Adrenal gland (tissue), 5 donors: ENCODE measurements around the gene SLC22A7.

ENCODE experiments used
- CTCF ChIP-seq, 6 experiments: fragments of 450-650 bp in 4 of 6; fragments of 200-600 bp in 2 of 6; sonication (generic) in 1 of 6; IDR thresholded peaks; 1 replicate in 5 of 6; 2 replicates in 1 of 6; pipeline versions ENCODE4 v1.5.1 to v1.8.0; 2016 to 2021; ENCODE audit warnings: antibody characterized with exemption in 6 of 6, mild to moderate bottlenecking in 2 of 6, moderate library complexity in 1 of 6
- POLR2A ChIP-seq, 2 donors: fragments of 450-650 bp; IDR thresholded peaks; one replicate each; pipeline ENCODE4 v1.6.1; 2017; ENCODE audit warnings: antibody characterized with exemption in 2 of 2, mild to moderate bottlenecking in 2 of 2, moderate library complexity in 1 of 2
- donor health status: DM: no; HTN: no; CAD: no.

- TF ChIP-seq CTCF (IDR thresholded peaks at IDR 0.05) (no peak), POLR2A (IDR thresholded peaks at IDR 0.05) (no peak)
Measured at GRCh38 chr6:43284991-43285781, 12.9 kb upstream of the SLC22A7 start.
